ENCODE measurements around the gene FSTL4. TPM values are rescaled to one million over a fixed set of nuclear protein-coding genes. Genes with fewer than 3 reads are reported as not detected.

Gene FSTL4
- total RNA-seq, 4 donors from 2014 or later = 0.27 TPM; not detected in 3

- WGBS, 2 donors (ENCODE audit: low coverage in 1 of 2) = 45 to 59% methylated on average over 2 of the region's 2 CpGs
- DNase-seq = no peak
- peaks cover 0 to 9% (median 3%) of the 10 kb centered on the region in 4 donors for H3K4me1 ChIP-seq
- no peaks in the 10 kb centered on the region for H3K9me3 ChIP-seq
- intact Hi-C loops (cut with DNase I; ENCODE audit: low total_unique reads) (no loop called here), in situ Hi-C loops (cut with MboI; ENCODE audit: low pct_ligation_motif_present in 1 of 4, low pct_unique_long_range_greater_than_20kb in 1 of 4, low sequenced_read_pairs in 3 of 4) (no loop called here)
- no peak overlapping the region for H3K27ac ChIP-seq
- no peaks in the 10 kb centered on the region for H3K36me3 ChIP-seq
- H3K4me3 ChIP-seq = no peak overlapping the region
- TF ChIP-seq POLR2A (IDR thresholded peaks at IDR 0.05) = no peak
- TF ChIP-seq EP300 (IDR thresholded peaks at IDR 0.05; ENCODE audit: low read depth) = no peak
- TF ChIP-seq POLR2AphosphoS5 (IDR thresholded peaks at IDR 0.05) = no peak
- no peak for TF ChIP-seq CTCF (IDR thresholded peaks at IDR 0.05)
- H3K27me3 ChIP-seq = peaks cover 19% of the 10 kb centered on the region
Measured at GRCh38 chr5:133344266-133344665, 268.1 kb downstream of the FSTL4 start.

DNA sequence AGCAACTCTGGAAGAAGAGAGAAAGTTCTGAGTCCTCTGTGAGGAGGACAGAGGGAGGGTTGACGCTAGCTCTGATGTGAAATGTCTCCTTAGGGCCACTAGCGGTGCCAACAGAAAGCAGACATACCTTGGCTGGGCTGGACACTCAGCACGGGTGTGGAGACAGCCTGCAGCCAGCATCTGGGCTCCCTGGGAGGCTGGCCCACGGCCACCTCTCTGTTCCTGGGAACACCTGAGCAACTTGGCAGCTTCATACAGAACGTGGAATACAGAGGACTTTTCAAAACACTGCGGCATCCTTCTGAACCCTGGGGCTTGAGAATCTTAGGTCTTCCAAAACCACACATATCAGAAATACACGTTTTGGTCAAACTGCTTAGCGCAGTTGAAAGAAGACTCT is 269.1 kb downstream of the FSTL4 start:
- WGBS, 2 donors (ENCODE audit: low coverage in 1 of 2) = 67 to 90% methylated on average over 5 to 8 of the region's 8 CpGs
- Histone ChIP-seq H3K27me3 (peaks cover 16% of the 10 kb centered on the region), H3K4me3 (no peak overlapping the region), H3K27ac (no peak overlapping the region), H3K36me3 (no peaks in the 10 kb centered on the region), H3K4me1 (peaks cover 0 to 9% (median 3%) of the 10 kb centered on the region in 4 donors), H3K9me3 (no peaks in the 10 kb centered on the region)
- in situ Hi-C loops (cut with MboI; ENCODE audit: low pct_ligation_motif_present in 1 of 4, low pct_unique_long_range_greater_than_20kb in 1 of 4, low sequenced_read_pairs in 3 of 4) = no loop called here
- DNase-seq = no peak
- intact Hi-C loops (cut with DNase I; ENCODE audit: low total_unique reads) = no loop called here
- no peak for TF ChIP-seq POLR2A (IDR thresholded peaks at IDR 0.05)
- no peak for TF ChIP-seq EP300 (IDR thresholded peaks at IDR 0.05; ENCODE audit: low read depth)
- no peak for TF ChIP-seq POLR2AphosphoS5 (IDR thresholded peaks at IDR 0.05)
- TF ChIP-seq CTCF (IDR thresholded peaks at IDR 0.05) = no peak

DNA sequence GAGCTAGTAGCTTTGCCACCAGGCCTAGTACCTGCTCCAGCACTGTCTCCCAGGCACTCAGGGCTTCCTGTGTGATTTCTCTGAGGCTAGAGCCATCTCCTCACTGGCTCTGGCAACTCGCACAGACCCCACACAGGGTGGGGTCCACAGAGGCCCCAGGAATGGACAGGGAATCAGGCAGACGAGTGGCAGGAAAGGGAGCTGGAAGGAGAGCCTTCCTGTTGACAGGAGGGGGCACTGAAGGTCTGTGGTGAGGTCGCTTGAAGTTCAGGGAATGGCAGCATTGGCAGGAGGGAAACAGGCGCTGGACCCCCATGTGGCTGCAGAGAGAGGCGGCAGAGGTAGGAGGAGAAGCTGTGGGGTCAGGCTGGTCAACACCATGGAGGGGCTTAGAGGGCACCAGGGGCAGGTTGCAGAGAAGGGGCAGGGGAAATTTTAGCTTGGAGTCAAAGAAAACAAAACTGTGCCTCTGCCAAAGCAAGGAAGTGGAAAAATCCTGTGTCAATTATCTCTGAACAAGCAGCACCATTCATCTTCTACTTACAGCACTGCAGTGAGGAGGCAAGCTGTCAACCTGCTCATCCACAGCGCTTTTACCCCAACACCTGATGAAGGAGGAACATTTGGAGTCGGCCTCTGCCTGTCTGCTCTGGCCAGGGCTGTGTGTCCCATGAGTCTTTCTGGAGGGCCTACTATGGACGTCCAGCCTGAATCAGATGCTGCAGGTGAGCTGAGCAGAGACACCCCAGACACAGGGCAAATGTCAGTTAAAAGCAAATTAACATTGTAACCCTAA is 270.2 kb downstream of the FSTL4 start:
- no peak for DNase-seq
- H3K4me3 ChIP-seq = no peak overlapping the region
- peaks cover 5% of the 10 kb centered on the region for H3K27me3 ChIP-seq
- no peaks in the 10 kb centered on the region for H3K36me3 ChIP-seq
- in situ Hi-C loops (cut with MboI; ENCODE audit: low pct_ligation_motif_present in 1 of 4, low pct_unique_long_range_greater_than_20kb in 1 of 4, low sequenced_read_pairs in 3 of 4) = no loop called here
- WGBS, 2 donors (ENCODE audit: low coverage in 1 of 2) = 58 to 75% methylated on average over 3 to 8 of the region's 8 CpGs
- H3K9me3 ChIP-seq = no peaks in the 10 kb centered on the region
- intact Hi-C loops (cut with DNase I; ENCODE audit: low total_unique reads) = no loop called here
- peaks cover 0 to 9% (median 3%) of the 10 kb centered on the region in 4 donors for H3K4me1 ChIP-seq
- no peak overlapping the region for H3K27ac ChIP-seq
- TF ChIP-seq POLR2A (IDR thresholded peaks at IDR 0.05) (no peak), POLR2AphosphoS5 (IDR thresholded peaks at IDR 0.05) (no peak), CTCF (IDR thresholded peaks at IDR 0.05) (no peak), EP300 (IDR thresholded peaks at IDR 0.05; ENCODE audit: low read depth) (no peak)

- intact Hi-C loops (cut with DNase I; ENCODE audit: low total_unique reads) (no loop called here), in situ Hi-C loops (cut with MboI; ENCODE audit: low pct_ligation_motif_present in 1 of 4, low pct_unique_long_range_greater_than_20kb in 1 of 4, low sequenced_read_pairs in 3 of 4) (no loop called here)
- peaks cover 0 to 9% (median 3%) of the 10 kb centered on the region in 4 donors for H3K4me1 ChIP-seq
- H3K27me3 ChIP-seq = no peaks in the 10 kb centered on the region
- H3K36me3 ChIP-seq = no peaks in the 10 kb centered on the region
- DNase-seq = no peak
- no peak overlapping the region for H3K4me3 ChIP-seq
- TF ChIP-seq POLR2A (IDR thresholded peaks at IDR 0.05) = no peak
- TF ChIP-seq POLR2AphosphoS5 (IDR thresholded peaks at IDR 0.05) = no peak
- no peak for TF ChIP-seq EP300 (IDR thresholded peaks at IDR 0.05; ENCODE audit: low read depth)
- no peak for TF ChIP-seq CTCF (IDR thresholded peaks at IDR 0.05)
- H3K9me3 ChIP-seq = no peaks in the 10 kb centered on the region
- no peak overlapping the region for H3K27ac ChIP-seq
- WGBS, 2 donors (ENCODE audit: low coverage in 1 of 2) = 79 to 100% methylated on average over 1 to 6 of the region's 6 CpGs
Measured at GRCh38 chr5:133341296-133341695, 271.0 kb downstream of the FSTL4 start.

All from transverse colon (tissue), 4 donors.